PC-9 (cell line): ENCODE data around the gene ASIC3. TPM values are rescaled to one million over a fixed set of nuclear protein-coding genes. Genes with fewer than 3 reads are reported as not detected.

Experiments
- BruUV-seq: library from RNA; stranded (reverse); fragments of 400-500 nt; replicated peaks from 2 replicates; lab custom pipeline; 2021; lab: Mats Ljungman, UMichigan
- CTCF ChIA-PET: fragments of 300-600 bp; sonication (Branson Sonifier 250); formaldehyde crosslinking; loops from one replicate; lab custom pipeline; 2022; ENCODE audit warnings: antibody characterized with exemption; lab: Charles Lee
- POLR2A ChIA-PET: fragments of 300-600 bp; sonication (Branson Sonifier 250); formaldehyde crosslinking; loops from one replicate; lab custom pipeline; 2022; ENCODE audit warnings: antibody characterized with exemption; ENCODE audit not compliant: unreplicated experiment; lab: Charles Lee
- DNase-seq, 2 experiments: peaks; one replicate each; pipeline versions ENCODE4 v3.0.0 to v3.0.0-alpha.2; 2015 to 2022; ENCODE audit warnings: mixed read lengths in 1 of 2
- H2AFZ ChIP-seq: fragments of 200-600 bp; sonication (generic); 2 replicates; pipeline ENCODE4 v1.8.1; 2017; ENCODE audit warnings: antibody characterized with exemption
- H3F3A ChIP-seq: fragments of 200-600 bp; sonication (generic); 2 replicates; pipeline ENCODE4 v1.8.1; 2017; ENCODE audit warnings: antibody characterized with exemption, mild to moderate bottlenecking, low read depth; ENCODE audit not compliant: insufficient read depth
- H3K27ac ChIP-seq: fragments of 200-600 bp; sonication (generic); 2 replicates; pipeline ENCODE4 v1.6.1; 2016; ENCODE audit warnings: mixed run types
- H3K27me3 ChIP-seq: fragments of 200-600 bp; sonication (generic); 2 replicates; pipeline ENCODE4 v1.6.1; 2016; ENCODE audit warnings: low read depth, mixed run types; ENCODE audit not compliant: insufficient read depth
- H3K36me3 ChIP-seq: fragments of 200-600 bp; sonication (generic); 2 replicates; pipeline ENCODE4 v1.6.1; 2016; ENCODE audit warnings: low read depth, mixed run types
- H3K4me1 ChIP-seq: fragments of 200-600 bp; sonication (generic); replicated peaks from 2 replicates; pipeline ENCODE4 v1.6.1; 2016; ENCODE audit warnings: mixed run types; ENCODE audit not compliant: insufficient read depth
- H3K4me2 ChIP-seq: fragments of 200-600 bp; sonication (generic); 2 replicates; pipeline ENCODE4 v1.6.1; 2017; ENCODE audit warnings: mixed run types
- H3K4me3 ChIP-seq: fragments of 200-600 bp; sonication (generic); 2 replicates; pipeline ENCODE4 v1.6.1; 2016; ENCODE audit warnings: mixed run types
- H3K79me2 ChIP-seq: fragments of 200-600 bp; sonication (generic); 2 replicates; pipeline ENCODE4 v1.6.1; 2017; ENCODE audit warnings: low read depth, mixed run types
- H3K9me2 ChIP-seq: fragments of 200-600 bp; sonication (generic); 2 replicates; pipeline ENCODE4 v1.8.1; 2017; ENCODE audit warnings: mild to moderate bottlenecking; ENCODE audit not compliant: insufficient read depth
- H3K9me3 ChIP-seq: fragments of 200-600 bp; sonication (generic); 2 replicates; pipeline ENCODE4 v1.8.1; 2016; ENCODE audit warnings: low read depth; ENCODE audit not compliant: insufficient read depth
- H4K20me1 ChIP-seq: fragments of 200-600 bp; sonication (generic); 2 replicates; pipeline ENCODE4 v1.8.1; 2017; ENCODE audit not compliant: insufficient read depth
- CTCF ChIP-seq: fragments of 200-600 bp; sonication (generic); conservative IDR thresholded peaks from 2 replicates; pipeline ENCODE4 v1.6.1; 2017; ENCODE audit warnings: mixed run types, antibody characterized with exemption, mild to moderate bottlenecking, moderate library complexity
- EZH2 ChIP-seq: fragments of 200-600 bp; sonication (generic); IDR thresholded peaks from 2 replicates; pipeline ENCODE4 v1.8.0; 2017; ENCODE audit warnings: antibody characterized with exemption, low read depth
- intact Hi-C: fragments of 100-400 bp; cut with micrococcal nuclease; formaldehyde crosslinking; loops from one replicate; pipeline ENCODE4 v1.10.0; 2022; ENCODE audit not compliant: unreplicated experiment
- total RNA-seq: library from RNA; stranded (reverse); gene quantifications from 2 replicates; pipeline ENCODE4 v1.2.3, GENCODE V29; 2021

The ASIC3 gene
- total RNA-seq, 1 experiment from 2014 or later: 10.5 TPM

GRCh38 chr7:151099486-151100211 is 51.3 kb downstream of the ASIC3 start:
- Histone ChIP-seq H3K27me3 (no peaks in the 10 kb centered on the region), H3K27ac (no peak overlapping the region), H3K36me3 (0 out of 2 replicates have a peak, but pooled peaks cover 5% of the 10 kb centered on the region), H3K4me2 (no peak overlapping the region), H3K4me3 (no peak overlapping the region), H3K9me2 (no peaks in the 10 kb centered on the region), H3F3A (peaks cover 3% of the 10 kb centered on the region; the same call in 1 of the 2 replicates), H3K9me3 (no peaks in the 10 kb centered on the region), H3K79me2 (peaks cover 54% of the 10 kb centered on the region), H2AFZ (no peak overlapping the region), H4K20me1 (peaks cover 67% of the 10 kb centered on the region), H3K4me1 (no peaks in the 10 kb centered on the region)
- ChIA-PET POLR2A (no interaction called here), CTCF (no interaction called here)
- DNase-seq: no peak
- no TSS peak for BruUV-seq
- no peak for TF ChIP-seq CTCF
- intact Hi-C loops: no loop called here

GRCh38 chr7:151100921-151101320 is 52.6 kb downstream of the ASIC3 start:
- H3K27me3 ChIP-seq: no peaks in the 10 kb centered on the region
- no peak for TF ChIP-seq EZH2
- no peak for TF ChIP-seq CTCF
- no peak overlapping the region for H3K27ac ChIP-seq
- no peak overlapping the region for H2AFZ ChIP-seq
- no peaks in the 10 kb centered on the region for H3K4me1 ChIP-seq
- peaks cover 57% of the 10 kb centered on the region for H4K20me1 ChIP-seq
- DNase-seq: no peak
- ChIA-PET CTCF (no interaction called here), POLR2A (no interaction called here)
- H3F3A ChIP-seq: peaks cover 3% of the 10 kb centered on the region; the same call in 1 of the 2 replicates
- intact Hi-C loops: no loop called here
- no peak overlapping the region for H3K4me2 ChIP-seq
- 0 out of 2 replicates have a peak, but pooled peaks cover 5% of the 10 kb centered on the region for H3K36me3 ChIP-seq
- no peaks in the 10 kb centered on the region for H3K9me3 ChIP-seq
- no peaks in the 10 kb centered on the region for H3K9me2 ChIP-seq
- no peak overlapping the region for H3K4me3 ChIP-seq
- H3K79me2 ChIP-seq: peaks cover 41% of the 10 kb centered on the region
- no TSS peak for BruUV-seq

GRCh38 chr7:151101621-151102396 is 53.5 kb downstream of the ASIC3 start:
- TF ChIP-seq CTCF (no peak), EZH2 (no peak)
- Histone ChIP-seq H3K4me1 (no peaks in the 10 kb centered on the region), H4K20me1 (peaks cover 54% of the 10 kb centered on the region), H3K79me2 (peaks cover 32% of the 10 kb centered on the region), H3K9me2 (no peaks in the 10 kb centered on the region), H3F3A (no peaks in the 10 kb centered on the region), H3K9me3 (no peaks in the 10 kb centered on the region), H3K27ac (no peak overlapping the region), H3K4me3 (no peak overlapping the region), H3K36me3 (0 out of 2 replicates have a peak, but pooled peaks cover 5% of the 10 kb centered on the region), H2AFZ (no peak overlapping the region), H3K27me3 (no peaks in the 10 kb centered on the region), H3K4me2 (no peak overlapping the region)
- ChIA-PET POLR2A (interaction anchor here (0.6 kb wide), 1 partner anchor 195 kb away, joined by 3 read pairs; no protein-coding TSS in a partner anchor), CTCF (no interaction called here)
- BruUV-seq: no TSS peak
- intact Hi-C loops: no loop called here
- DNase-seq: no peak

Other genes with a start within 250 kb of the ASIC3 start
- gene TMEM176B, start 248.2 kb upstream of the ASIC3 start, total RNA-seq: 1.9 and 2.3 TPM in 2 replicates
- gene TMEM176A, start 247.8 kb upstream of the ASIC3 start, total RNA-seq: not detected in 2 replicates
- 11.4 and 13.1 TPM in 2 replicates for gene AOC1, start 196.0 kb upstream of the ASIC3 start, total RNA-seq
- 1.5 and 1.6 TPM in 2 replicates for gene KCNH2, start 70.2 kb upstream of the ASIC3 start, total RNA-seq
- 1.8 and 3.2 TPM in 2 replicates for gene NOS3, start 57.5 kb upstream of the ASIC3 start, total RNA-seq
- gene ATG9B, start 24.0 kb upstream of the ASIC3 start, total RNA-seq: 9.7 and 13.7 TPM in 2 replicates
- gene ABCB8, start 20.1 kb upstream of the ASIC3 start, total RNA-seq: 51.8 and 61.9 TPM in 2 replicates
- gene CDK5, start 9.4 kb downstream of the ASIC3 start, total RNA-seq: 45.7 and 58.4 TPM in 2 replicates
- gene SLC4A2, start 11.1 kb downstream of the ASIC3 start, total RNA-seq: 199 and 245 TPM in 2 replicates
- gene FASTK, start 32.3 kb downstream of the ASIC3 start, total RNA-seq: 104 and 126 TPM in 2 replicates
- gene TMUB1, start 35.0 kb downstream of the ASIC3 start, total RNA-seq: 87.8 and 99.3 TPM in 2 replicates
- gene AGAP3, start 37.9 kb downstream of the ASIC3 start, total RNA-seq: 103 TPM in 2 replicates
- gene GBX1, start 119.2 kb downstream of the ASIC3 start, total RNA-seq: not detected in 2 replicates
- not detected in 2 replicates for gene ASB10, start 138.7 kb downstream of the ASIC3 start, total RNA-seq
- gene H2BK1, start 162.0 kb downstream of the ASIC3 start, total RNA-seq: not detected in 2 replicates
- gene ABCF2, start 178.7 kb downstream of the ASIC3 start, total RNA-seq: 45.8 and 49.4 TPM in 2 replicates
- 47.4 and 54.9 TPM in 2 replicates for gene CHPF2, start 184.0 kb downstream of the ASIC3 start, total RNA-seq
- 4.6 and 5.7 TPM in 2 replicates for gene SMARCD3, start 200.2 kb downstream of the ASIC3 start, total RNA-seq